Measurements from ENCODE around the gene PARD3B.

Gene PARD3B

GRCh38 chr2:204718607-204719006 lies 173.3 kb downstream of the PARD3B start:
- no peak for DNase-seq

GRCh38 chr2:204720874-204721273 lies 175.6 kb downstream of the PARD3B start:
- no peak for DNase-seq

- no peak for DNase-seq
Measured at GRCh38 chr2:204722207-204722606, 176.9 kb downstream of the PARD3B start.

GRCh38 chr2:204722691-204723090 lies 177.4 kb downstream of the PARD3B start:
- DNase-seq = no peak

- DNase-seq = no peak
Measured at GRCh38 chr2:204725693-204726360, 180.6 kb downstream of the PARD3B start.

- DNase-seq = no peak
Measured at GRCh38 chr2:204726831-204727230, 181.6 kb downstream of the PARD3B start.

GRCh38 chr2:204727368-204727767 lies 182.1 kb downstream of the PARD3B start:
- no peak for DNase-seq

GRCh38 chr2:204730603-204731002 lies 185.3 kb downstream of the PARD3B start:
- no peak for DNase-seq

GRCh38 chr2:204732019-204732418 lies 186.7 kb downstream of the PARD3B start:
- no peak for DNase-seq

- DNase-seq = no peak
Measured at GRCh38 chr2:204737296-204737695, 192.0 kb downstream of the PARD3B start.

GRCh38 chr2:204738721-204739120 lies 193.4 kb downstream of the PARD3B start:
- no peak for DNase-seq

- no peak for DNase-seq
Measured at GRCh38 chr2:204743393-204743960, 198.2 kb downstream of the PARD3B start.

- DNase-seq = no peak
Measured at GRCh38 chr2:204744506-204744905, 199.2 kb downstream of the PARD3B start.

GRCh38 chr2:204748286-204748685 lies 203.0 kb downstream of the PARD3B start:
- no peak for DNase-seq

- no peak for DNase-seq
Measured at GRCh38 chr2:204749319-204749718, 204.0 kb downstream of the PARD3B start.

- no peak for DNase-seq
Measured at GRCh38 chr2:204750389-204750788, 205.1 kb downstream of the PARD3B start.

- no peak for DNase-seq
Measured at GRCh38 chr2:204751472-204751871, 206.2 kb downstream of the PARD3B start.

- DNase-seq = no peak
Measured at GRCh38 chr2:204753841-204754240, 208.6 kb downstream of the PARD3B start.

- DNase-seq = no peak
Measured at GRCh38 chr2:204754898-204755297, 209.6 kb downstream of the PARD3B start.

GRCh38 chr2:204763974-204764703 lies 218.9 kb downstream of the PARD3B start:
- DNase-seq = no peak

- DNase-seq = no peak
Measured at GRCh38 chr2:204770735-204771134, 225.5 kb downstream of the PARD3B start.

- DNase-seq = no peak
Measured at GRCh38 chr2:204771721-204772120, 226.4 kb downstream of the PARD3B start.

GRCh38 chr2:204772546-204772945 lies 227.3 kb downstream of the PARD3B start:
- no peak for DNase-seq

- DNase-seq = no peak
Measured at GRCh38 chr2:204775766-204776165, 230.5 kb downstream of the PARD3B start.
